Transverse colon (tissue), 4 donors: ENCODE data around the gene PVALEF. TPM values are rescaled to one million over a fixed set of nuclear protein-coding genes. Genes with fewer than 3 reads are reported as not detected.

Source experiments
- DNase-seq: peaks from one replicate; pipeline ENCODE4 v3.0.0-alpha.2; 2019
- H3K27ac ChIP-seq, 4 donors: fragments of 200-600 bp; sonication (generic); 2 replicates each; pipeline ENCODE4 v1.5.1; 2016 to 2018; ENCODE audit warnings: inconsistent platforms in 4 of 4
- H3K27me3 ChIP-seq: fragments of 200-600 bp; sonication (generic); 2 replicates; pipeline ENCODE4 v1.5.1; 2017; ENCODE audit warnings: inconsistent platforms
- H3K36me3 ChIP-seq, 4 donors: fragments of 200-600 bp; sonication (generic); 2 replicates each; pipeline ENCODE4 v1.5.1; 2017 to 2019; ENCODE audit warnings: inconsistent platforms in 4 of 4
- H3K4me1 ChIP-seq, 4 donors: fragments of 200-600 bp; sonication (generic); 2 replicates each; pipeline ENCODE4 v1.5.1; 2017 to 2020; ENCODE audit warnings: inconsistent platforms in 4 of 4
- H3K4me3 ChIP-seq, 4 donors: fragments of 200-600 bp; sonication (generic); 1 replicate in 1 of 4; 2 replicates in 3 of 4; pipeline versions ENCODE4 v1.5.1 to v1.6.1; 2017 to 2019; ENCODE audit warnings: inconsistent platforms in 4 of 4
- H3K9me3 ChIP-seq, 2 donors: fragments of 200-600 bp; sonication (generic); 2 replicates each; pipeline ENCODE4 v1.5.1; 2017 to 2019; ENCODE audit warnings: inconsistent platforms in 2 of 2
- EP300 ChIP-seq: sonication (generic); formaldehyde crosslinking; IDR thresholded peaks from one replicate; pipeline ENCODE4 v1.6.1; 2017; ENCODE audit warnings: antibody characterized with exemption, low read depth
- POLR2A ChIP-seq: fragments of 450-650 bp; IDR thresholded peaks from one replicate; pipeline ENCODE4 v1.6.1; 2016; ENCODE audit warnings: antibody characterized with exemption, mild to moderate bottlenecking, moderate library complexity
- POLR2AphosphoS5 ChIP-seq, 3 donors: sonication (generic); formaldehyde crosslinking; IDR thresholded peaks; one replicate each; pipeline ENCODE4 v1.6.1; 2016; ENCODE audit warnings: antibody characterized with exemption in 3 of 3
- WGBS, 2 donors: methylation state at CpG; one replicate each; pipeline ENCODE4 v1.1.5; 2018; ENCODE audit warnings: low coverage in 1 of 2; 5-methylcytosine and 5-hydroxymethylcytosine counted together
- in situ Hi-C, 4 donors: fragments of 200-750 bp; cut with MboI; loops; one replicate each; pipeline versions ENCODE4 v1.15.0 to v1.15.1; 2017; ENCODE audit warnings: low sequenced_read_pairs in 3 of 4, low pct_ligation_motif_present in 1 of 4, low pct_unique_long_range_greater_than_20kb in 1 of 4
- intact Hi-C: fragments of 100-400 bp; cut with DNase I; formaldehyde crosslinking; loops from one replicate; pipeline ENCODE4 v1.15.1; 2023; ENCODE audit warnings: low total_unique reads
- total RNA-seq, 4 donors: library from RNA; depleted of rRNA; stranded (reverse); fragments of >200 nt; gene quantifications; one replicate each; pipeline ENCODE4 v1.1.0, GENCODE V29; 2016
- TF ChIP-seq, protein P1 (sequence below), 5 experiments: fragments of 200-600 bp in 3 of 5; fragments of 450-650 bp in 2 of 5; sonication (generic) in 3 of 5; IDR thresholded peaks; 1 replicate in 2 of 5; 2 replicates in 3 of 5; pipeline ENCODE4 v1.5.1; 2016 to 2017; ENCODE audit warnings: antibody characterized with exemption in 5 of 5, inconsistent platforms in 3 of 5, mild to moderate bottlenecking in 2 of 5, moderate library complexity in 1 of 5

The PVALEF gene
- total RNA-seq, 4 donors from 2014 or later = not detected

DNA sequence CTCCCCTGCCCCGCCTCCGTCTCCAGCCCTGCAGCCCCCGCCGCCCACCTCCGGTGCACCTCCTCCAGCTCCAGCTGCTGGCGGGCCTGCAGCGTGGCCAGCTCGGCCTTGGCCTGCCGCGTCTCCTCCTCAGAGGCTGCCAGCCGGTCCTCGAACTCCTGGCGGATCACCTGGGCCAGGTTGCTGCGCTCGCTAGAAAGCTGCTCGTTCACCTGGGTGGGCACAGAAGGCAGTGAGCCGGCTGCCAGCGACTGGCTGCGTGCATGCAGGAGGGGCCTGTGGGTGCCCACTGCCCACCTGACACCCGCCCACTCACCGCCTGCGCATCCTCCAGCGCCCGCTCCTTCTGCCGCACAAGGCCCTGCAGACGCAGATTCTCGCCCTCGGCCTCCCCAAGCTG is 25.3 kb downstream of the PVALEF start:
- in situ Hi-C loops = no loop called here
- Histone ChIP-seq H3K4me1 (no peaks in the 10 kb centered on the region), H3K9me3 (no peaks in the 10 kb centered on the region), H3K27me3 (no peaks in the 10 kb centered on the region), H3K36me3 (no peaks in the 10 kb centered on the region), H3K27ac (no peak overlapping the region), H3K4me3 (no peak overlapping the region)
- intact Hi-C loops = no loop called here
- 92 to 94% methylated on average over 7 to 26 of the region's 28 CpGs for WGBS, 2 donors
- DNase-seq = no peak
- TF ChIP-seq EP300 (no peak), POLR2AphosphoS5 (IDR thresholded peaks at IDR 0.05) (no peak), POLR2A (no peak)
- TF ChIP-seq, protein P1, sequence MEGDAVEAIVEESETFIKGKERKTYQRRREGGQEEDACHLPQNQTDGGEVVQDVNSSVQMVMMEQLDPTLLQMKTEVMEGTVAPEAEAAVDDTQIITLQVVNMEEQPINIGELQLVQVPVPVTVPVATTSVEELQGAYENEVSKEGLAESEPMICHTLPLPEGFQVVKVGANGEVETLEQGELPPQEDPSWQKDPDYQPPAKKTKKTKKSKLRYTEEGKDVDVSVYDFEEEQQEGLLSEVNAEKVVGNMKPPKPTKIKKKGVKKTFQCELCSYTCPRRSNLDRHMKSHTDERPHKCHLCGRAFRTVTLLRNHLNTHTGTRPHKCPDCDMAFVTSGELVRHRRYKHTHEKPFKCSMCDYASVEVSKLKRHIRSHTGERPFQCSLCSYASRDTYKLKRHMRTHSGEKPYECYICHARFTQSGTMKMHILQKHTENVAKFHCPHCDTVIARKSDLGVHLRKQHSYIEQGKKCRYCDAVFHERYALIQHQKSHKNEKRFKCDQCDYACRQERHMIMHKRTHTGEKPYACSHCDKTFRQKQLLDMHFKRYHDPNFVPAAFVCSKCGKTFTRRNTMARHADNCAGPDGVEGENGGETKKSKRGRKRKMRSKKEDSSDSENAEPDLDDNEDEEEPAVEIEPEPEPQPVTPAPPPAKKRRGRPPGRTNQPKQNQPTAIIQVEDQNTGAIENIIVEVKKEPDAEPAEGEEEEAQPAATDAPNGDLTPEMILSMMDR (IDR thresholded peaks at IDR 0.05) = no peak

DNA sequence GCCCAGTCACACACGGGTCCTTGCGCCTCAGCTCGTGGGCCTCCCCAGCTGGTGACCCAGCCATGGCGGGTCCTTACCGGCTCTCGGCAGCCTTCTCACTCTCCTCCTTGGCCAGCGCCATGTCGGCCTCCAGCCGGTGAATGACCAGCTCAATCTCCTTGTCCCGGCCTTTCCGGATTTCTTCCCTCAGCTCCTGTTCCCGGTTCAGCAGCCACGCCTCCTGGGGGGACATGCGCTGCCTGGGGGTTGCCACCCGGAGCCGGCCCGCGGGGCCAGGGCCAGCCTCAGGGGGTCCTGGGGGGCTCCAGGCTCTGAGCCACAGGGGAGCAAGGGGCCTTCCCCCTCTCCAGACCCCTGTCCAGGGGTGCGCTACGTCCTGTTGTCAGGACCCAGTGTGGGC is 25.8 kb downstream of the PVALEF start:
- DNase-seq = no peak
- Histone ChIP-seq H3K27ac (no peak overlapping the region), H3K36me3 (no peaks in the 10 kb centered on the region), H3K27me3 (no peaks in the 10 kb centered on the region), H3K4me1 (no peaks in the 10 kb centered on the region), H3K9me3 (no peaks in the 10 kb centered on the region), H3K4me3 (no peak overlapping the region)
- 67 to 93% methylated on average over 3 to 19 of the region's 20 CpGs for WGBS, 2 donors
- in situ Hi-C loops (no loop called here), intact Hi-C loops (no loop called here)
- TF ChIP-seq POLR2A (no peak), EP300 (no peak), POLR2AphosphoS5 (IDR thresholded peaks at IDR 0.05) (no peak)
- TF ChIP-seq, protein P1 (IDR thresholded peaks at IDR 0.05) = no peak

DNA sequence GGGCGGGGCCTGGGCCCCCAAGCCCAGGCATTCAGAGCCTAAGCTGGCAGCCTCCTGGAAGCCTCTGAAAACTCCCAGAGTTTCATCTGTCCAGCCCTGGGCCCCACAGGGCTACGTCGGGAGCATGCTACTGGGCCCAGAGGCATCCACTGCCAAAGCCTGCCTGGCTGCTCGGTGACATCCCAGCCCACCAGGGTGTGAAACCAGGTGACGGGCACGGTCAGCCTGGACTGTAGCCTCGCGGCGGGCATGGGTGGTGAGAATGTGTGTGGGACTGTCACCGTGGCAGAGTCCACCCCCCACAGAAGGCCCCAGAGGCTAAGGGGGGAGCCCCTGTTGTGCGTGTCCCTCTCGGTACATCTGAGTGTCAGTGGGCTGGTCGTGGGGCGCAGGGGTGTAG is 26.3 kb downstream of the PVALEF start:
- intact Hi-C loops = no loop called here
- Histone ChIP-seq H3K36me3 (no peaks in the 10 kb centered on the region), H3K4me1 (no peaks in the 10 kb centered on the region), H3K27me3 (no peaks in the 10 kb centered on the region), H3K9me3 (no peaks in the 10 kb centered on the region), H3K4me3 (no peak overlapping the region), H3K27ac (no peak overlapping the region)
- no peak for DNase-seq
- TF ChIP-seq EP300 = no peak
- TF ChIP-seq, protein P1 (IDR thresholded peaks at IDR 0.05) = no peak
- no peak for TF ChIP-seq POLR2AphosphoS5 (IDR thresholded peaks at IDR 0.05)
- in situ Hi-C loops = no loop called here
- 94% methylated on average over 7 of the region's 14 CpGs; no CpG with 5 or more reads in 1 of the 2 donors for WGBS, 2 donors

DNA sequence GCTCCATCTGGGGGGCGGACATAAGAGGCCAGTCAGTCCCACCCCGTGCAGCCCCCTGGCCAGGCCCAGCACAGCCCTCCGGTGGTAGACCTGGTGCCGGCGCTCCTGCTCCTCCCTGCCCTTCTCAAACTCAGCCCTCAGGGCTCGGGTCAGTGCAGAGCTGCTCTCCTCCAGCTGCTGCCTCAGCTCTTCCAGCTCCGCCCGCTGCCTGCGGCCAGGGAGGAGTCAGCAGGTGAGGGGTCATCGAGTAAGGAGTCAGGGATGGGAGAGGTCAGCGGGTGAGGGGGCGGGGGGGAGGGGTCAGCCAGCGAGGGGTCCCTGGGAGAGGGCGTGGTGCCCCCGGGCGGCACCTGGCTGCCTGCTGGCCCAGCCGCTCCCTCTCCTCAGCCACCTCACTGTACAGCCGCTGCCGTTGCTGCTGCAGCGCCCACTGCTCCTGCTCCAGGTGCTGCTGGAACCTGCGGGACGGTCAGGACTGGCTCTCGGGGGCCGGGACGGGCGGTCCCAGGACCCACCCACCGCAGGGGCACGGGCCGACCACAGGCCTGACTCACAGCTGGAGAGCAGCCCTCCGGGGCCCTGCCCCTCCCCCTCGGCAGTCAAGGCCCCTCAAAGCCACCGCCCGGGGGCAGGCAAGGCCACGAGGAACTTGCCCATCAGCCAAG is 27.2 kb downstream of the PVALEF start:
- no peaks in the 10 kb centered on the region for H3K36me3 ChIP-seq
- in situ Hi-C loops = no loop called here
- 87% methylated on average over 10 of the region's 34 CpGs; no CpG with 5 or more reads in 1 of the 2 donors for WGBS, 2 donors
- no peaks in the 10 kb centered on the region for H3K9me3 ChIP-seq
- no peak for DNase-seq
- intact Hi-C loops = no loop called here
- no peaks in the 10 kb centered on the region for H3K27me3 ChIP-seq
- no peak overlapping the region for H3K27ac ChIP-seq
- TF ChIP-seq POLR2A (no peak), POLR2AphosphoS5 (IDR thresholded peaks at IDR 0.05) (no peak), EP300 (no peak)
- TF ChIP-seq, protein P1 (IDR thresholded peaks at IDR 0.05) = no peak
- H3K4me1 ChIP-seq = no peaks in the 10 kb centered on the region
- no peak overlapping the region for H3K4me3 ChIP-seq
